GM12878 (cell line): ENCODE results near the gene GFRA1.

Experiments
- CHD2 ChIP-seq: IDR thresholded peaks from 2 replicates; pipeline ENCODE4 v1.6.1; 2011; ENCODE audit warnings: low read depth, low read length, improper control_type of control experiment, borderline replicate concordance
- HCFC1 ChIP-seq: fragments of 150-350 bp; IDR thresholded peaks from 2 replicates; pipeline ENCODE4 v1.6.1; 2014; ENCODE audit warnings: low read length
- HDAC6 ChIP-seq: fragments of 200-600 bp; sonication (generic); IDR thresholded peaks from one replicate; pipeline ENCODE4 v1.8.0; 2017; ENCODE audit warnings: antibody characterized with exemption; ENCODE audit not compliant: unreplicated experiment
- JUND ChIP-seq: IDR thresholded peaks from 2 replicates; pipeline ENCODE4 v1.6.1; 2012; ENCODE audit warnings: low read depth, mild to moderate bottlenecking, low read length, improper control_type of control experiment, moderate library complexity
- KAT2A ChIP-seq: conservative IDR thresholded peaks from 2 replicates; pipeline ENCODE4 v1.6.1; 2011; ENCODE audit warnings: low read depth, low read length; ENCODE audit not compliant: control insufficient read depth
- POLR2A ChIP-seq: IDR thresholded peaks from 2 replicates; pipeline ENCODE4 v1.6.1; 2011; ENCODE audit warnings: low read depth, mild to moderate bottlenecking, low read length
- POLR2AphosphoS5 ChIP-seq: IDR thresholded peaks from 2 replicates; pipeline ENCODE4 v1.6.1; 2011; ENCODE audit warnings: mild to moderate bottlenecking, low read length, inconsistent platforms
- RCOR1 ChIP-seq: conservative IDR thresholded peaks from 2 replicates; pipeline ENCODE4 v1.6.1; 2012; ENCODE audit warnings: low read depth, low read length, improper control_type of control experiment
- ZBTB40 ChIP-seq: fragments of 450-650 bp; IDR thresholded peaks from 2 replicates; pipeline ENCODE4 v1.6.1; 2016; ENCODE audit warnings: mild to moderate bottlenecking, moderate library complexity, borderline replicate concordance

DNA sequence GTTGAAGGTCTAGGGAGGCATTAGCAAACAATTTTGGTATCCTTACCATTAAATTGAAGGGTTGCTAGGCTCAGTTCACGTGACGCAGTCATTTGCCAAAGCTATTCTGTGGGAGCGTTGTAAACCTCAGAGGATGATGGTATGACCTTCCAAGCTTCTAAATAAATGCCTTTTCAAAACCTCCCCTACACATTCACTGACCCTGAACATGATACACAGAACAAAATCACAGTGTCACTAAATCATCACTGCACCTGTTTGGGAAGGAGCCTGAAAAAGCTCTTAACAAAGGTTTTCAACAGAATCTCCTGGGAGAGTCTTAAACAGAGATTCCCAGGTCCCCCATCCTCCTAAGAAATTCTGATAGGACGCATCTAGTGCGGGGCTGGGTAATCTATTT lies 38.0 kb upstream of the GFRA1 start:
- TF ChIP-seq JUND (no peak), CHD2 (no peak), RCOR1 (no peak), ZBTB40 (no peak), KAT2A (no peak), POLR2AphosphoS5 (no peak), HCFC1 (no peak), HDAC6 (no peak), POLR2A (no peak)
